Fibroblast of the conjunctiva (primary cell): ENCODE data around the gene SYNPR.
A peak's percentile ranks its signal among the peaks of the same experiment; 100 is the strongest.
"Not testable (repeated sequence)": the region's sequence is repeated elsewhere in the genome, so short reads cannot be mapped to it uniquely, and the experiment has no call there.

Experiments
- DNase-seq: peaks from one replicate; pipeline ENCODE4 v3.0.0-alpha.2; 2010; ENCODE audit warnings: low read depth

Gene SYNPR

DNA sequence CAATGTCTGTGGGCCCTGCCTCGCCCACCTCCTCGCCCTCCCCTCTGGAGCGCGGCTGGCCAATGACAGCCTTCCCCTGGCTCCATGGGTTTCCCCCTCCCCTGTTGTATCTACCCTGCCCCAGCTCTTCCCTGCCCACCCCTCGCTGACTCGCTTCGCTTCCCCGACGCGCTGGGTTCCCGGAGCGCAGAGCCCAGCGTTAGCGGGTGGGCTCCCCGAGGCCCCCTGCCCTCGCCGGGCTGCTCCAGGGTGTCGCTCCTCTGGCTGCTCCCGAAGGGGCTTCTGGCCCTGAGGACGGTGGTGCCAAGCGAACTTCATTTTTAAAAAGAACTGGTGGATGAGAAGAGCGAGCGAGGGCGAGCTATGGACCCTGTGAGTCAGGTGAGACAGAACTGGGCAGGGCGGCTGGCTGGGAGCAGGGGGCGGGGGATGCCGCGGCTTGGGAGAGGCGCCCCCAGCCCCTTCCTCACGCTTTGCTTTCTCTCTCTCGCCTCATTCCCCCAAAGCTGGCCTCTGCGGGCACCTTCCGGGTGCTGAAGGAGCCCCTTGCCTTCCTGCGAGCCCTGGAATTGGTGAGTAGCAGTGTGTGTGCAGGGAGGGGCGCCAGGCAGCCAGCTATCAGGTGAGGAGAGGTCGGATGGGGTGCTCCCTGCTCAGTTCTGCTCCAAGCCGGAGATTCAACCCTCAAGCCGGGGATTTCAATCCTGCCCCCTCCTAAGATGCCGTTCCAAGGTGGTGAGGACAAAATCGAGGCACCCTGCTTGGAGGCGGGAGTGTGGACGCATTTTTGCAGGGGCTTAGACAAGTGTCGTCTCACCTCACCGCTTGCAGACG is at the start of gene SYNPR:
Gene SYNPR, plus strand, starts transcription at position 138 of the 834 bp plus-strand sequence.
- no peak for DNase-seq

- DNase-seq: peak; percentile 27
Measured at GRCh38 chr3:63228677-63229076, 49.4 kb upstream of the SYNPR start.

- DNase-seq: no peak
Measured at GRCh38 chr3:63230146-63230545, 48.0 kb upstream of the SYNPR start.

- no peak for DNase-seq
Measured at GRCh38 chr3:63231643-63232042, 46.5 kb upstream of the SYNPR start.

DNA sequence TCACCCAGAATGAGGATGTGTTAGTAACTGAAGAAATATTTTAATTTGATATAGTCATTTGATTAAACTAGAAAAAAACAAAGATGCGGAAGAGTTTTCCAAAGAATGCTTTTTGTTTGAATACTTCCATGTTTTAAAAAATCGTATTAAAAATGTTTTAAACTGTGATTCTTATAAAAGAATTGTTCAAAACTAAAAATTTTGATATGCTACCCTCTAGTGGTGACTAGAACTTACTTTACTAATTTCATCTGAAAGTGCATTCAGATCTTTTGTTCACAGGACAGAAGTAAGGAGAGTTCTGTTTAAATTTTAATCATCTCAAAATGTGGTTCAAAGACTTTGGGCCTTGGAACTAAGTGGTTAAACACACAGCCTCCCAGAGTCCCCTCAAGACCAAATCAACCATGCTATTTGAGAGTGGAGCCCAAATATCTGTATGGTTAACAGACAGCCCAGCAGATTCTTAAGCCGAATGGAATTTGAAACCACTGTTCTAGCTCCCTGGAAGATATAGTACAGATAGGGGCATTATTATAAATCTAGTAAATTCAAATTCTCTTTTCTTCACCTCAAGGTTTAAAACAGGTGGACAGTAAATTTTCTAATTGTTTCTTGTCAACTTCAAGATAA is 45.2 kb upstream of the SYNPR start:
- no peak for DNase-seq

- DNase-seq: no peak
Measured at GRCh38 chr3:63240381-63240902, 37.7 kb upstream of the SYNPR start.

GRCh38 chr3:63242124-63242523 is 36.0 kb upstream of the SYNPR start:
- DNase-seq: no peak

DNA sequence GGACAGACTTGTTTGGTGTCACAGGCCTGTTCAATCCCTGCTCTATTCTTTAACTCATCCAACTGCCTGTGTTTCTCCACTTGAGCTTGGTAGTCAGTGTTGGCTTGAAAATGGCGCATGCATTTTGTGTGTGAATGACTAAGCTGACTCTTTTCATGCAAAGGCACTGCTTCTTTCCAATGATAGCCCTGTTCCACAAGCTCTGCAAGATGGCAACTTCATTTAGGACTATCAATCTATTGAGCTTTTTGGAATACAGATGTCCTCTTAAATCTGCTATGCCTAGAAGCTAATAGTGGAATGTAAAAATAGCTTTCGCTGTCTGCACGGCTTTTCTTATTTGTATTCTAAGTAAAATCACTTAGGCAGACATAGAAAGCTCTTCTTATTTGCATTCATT is 33.6 kb upstream of the SYNPR start:
- DNase-seq: no peak

DNA sequence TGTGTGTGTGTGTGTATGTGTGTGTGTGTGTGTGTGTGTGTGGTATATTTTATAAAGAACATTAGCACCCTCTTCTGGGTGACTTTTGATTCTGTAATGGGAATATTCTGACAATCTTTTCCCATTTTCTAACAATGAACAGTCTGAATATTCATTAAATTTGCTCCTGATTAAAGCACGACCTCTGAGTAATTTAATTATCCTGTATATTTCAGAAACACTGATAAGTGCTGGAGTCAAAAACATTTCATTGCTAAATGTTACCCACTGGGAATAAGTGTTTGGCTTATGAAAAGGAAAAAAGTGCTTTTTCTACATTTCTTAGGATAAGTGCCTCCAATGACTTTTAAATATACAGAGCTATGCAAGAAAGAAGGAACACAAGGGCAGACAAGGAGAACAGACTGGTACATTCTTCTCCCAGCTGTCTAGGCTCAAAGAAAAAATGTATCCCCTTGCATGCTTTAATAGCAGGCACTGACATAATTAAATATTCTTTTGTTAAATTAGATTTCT is 32.3 kb upstream of the SYNPR start:
- DNase-seq: no peak

- DNase-seq: no peak
Measured at GRCh38 chr3:63248015-63248414, 30.1 kb upstream of the SYNPR start.

GRCh38 chr3:63251499-63251898 is 26.6 kb upstream of the SYNPR start:
- DNase-seq: no peak

GRCh38 chr3:63255819-63256218 is 22.3 kb upstream of the SYNPR start:
- not testable (repeated sequence) for DNase-seq

DNA sequence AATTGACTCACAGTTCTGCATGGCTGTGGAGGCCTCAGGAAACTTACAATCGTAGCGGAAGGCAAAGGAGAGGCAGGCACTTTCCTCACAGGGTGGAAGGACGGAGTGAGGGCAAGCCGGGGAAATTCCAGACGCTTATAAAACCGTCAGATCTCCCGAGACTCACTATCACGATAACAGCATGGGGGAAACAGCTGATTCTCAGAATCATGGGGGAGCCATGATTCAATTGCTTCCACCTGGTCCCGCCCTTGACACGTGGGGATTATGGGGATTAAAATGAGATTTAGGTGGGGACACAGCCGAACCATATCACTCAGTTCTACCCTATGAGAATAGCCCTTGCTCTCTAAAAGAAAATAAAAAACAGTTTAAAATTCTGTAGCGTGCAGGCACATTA is 13.4 kb upstream of the SYNPR start:
- DNase-seq: no peak

DNA sequence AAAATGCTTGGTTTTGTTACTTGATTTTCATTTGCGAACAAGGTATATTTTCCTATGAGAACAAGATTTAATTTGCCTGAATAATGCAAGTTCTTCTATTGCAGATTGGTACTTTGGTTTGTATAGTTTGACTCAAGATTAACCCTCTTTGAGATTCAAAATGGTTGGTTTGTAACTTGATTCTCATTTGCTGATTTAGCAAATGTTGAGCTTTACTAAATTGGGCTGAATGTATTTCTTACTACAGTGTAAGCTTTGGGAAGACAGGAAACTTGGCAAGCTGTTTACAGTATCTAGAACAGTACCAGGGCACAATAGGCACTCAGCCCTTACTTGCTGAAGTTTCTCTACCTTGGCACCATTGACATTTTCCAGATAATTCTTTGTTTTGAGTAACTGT is 3.7 kb upstream of the SYNPR start:
- DNase-seq: no peak

DNA sequence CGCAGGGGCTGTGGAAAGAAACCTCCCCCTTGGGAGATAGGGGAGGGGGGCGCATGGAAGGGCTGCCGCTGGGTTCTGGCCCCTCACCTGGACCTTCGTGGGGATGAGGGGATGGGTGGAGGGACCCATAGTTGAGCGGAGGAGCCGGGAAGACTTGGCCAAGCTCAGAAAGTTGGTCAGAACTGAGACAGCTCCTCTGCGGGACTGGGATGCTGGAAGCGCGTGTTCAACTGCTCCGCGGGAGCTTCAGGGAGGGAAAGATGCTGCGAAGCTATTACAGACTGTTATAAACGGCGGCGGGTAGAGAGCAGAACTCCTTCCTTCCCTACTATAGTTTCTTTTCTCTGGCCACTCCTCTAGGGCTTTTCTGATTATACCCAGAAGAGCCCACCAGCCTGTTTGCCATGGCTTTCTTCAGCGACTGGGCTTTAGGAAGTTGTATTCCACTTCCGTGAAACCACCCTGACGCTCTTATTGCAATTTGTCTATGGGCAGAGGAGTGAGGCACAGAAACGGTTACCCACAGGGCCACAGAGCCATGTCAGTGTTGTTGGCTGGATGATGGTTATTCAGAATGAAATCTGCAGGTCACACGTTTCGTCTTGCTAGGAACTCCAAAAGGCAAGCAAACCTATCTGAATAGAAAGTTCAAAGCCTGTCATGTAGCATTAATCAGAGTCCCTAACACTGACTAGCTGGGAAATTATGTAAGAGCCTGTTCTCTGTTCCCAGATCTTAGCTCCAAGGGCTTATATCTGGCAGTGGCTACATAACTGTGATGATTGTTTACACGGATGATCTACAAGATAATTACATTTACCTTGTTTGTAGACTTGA is 1.1 kb downstream of the SYNPR start:
- no peak for DNase-seq

GRCh38 chr3:63287610-63288009 is 9.5 kb downstream of the SYNPR start:
- DNase-seq: no peak

- no peak for DNase-seq
Measured at GRCh38 chr3:63290686-63291085, 12.6 kb downstream of the SYNPR start.

GRCh38 chr3:63294332-63294731 is 16.2 kb downstream of the SYNPR start:
- no peak for DNase-seq

- no peak for DNase-seq
Measured at GRCh38 chr3:63295356-63295755, 17.2 kb downstream of the SYNPR start.

DNA sequence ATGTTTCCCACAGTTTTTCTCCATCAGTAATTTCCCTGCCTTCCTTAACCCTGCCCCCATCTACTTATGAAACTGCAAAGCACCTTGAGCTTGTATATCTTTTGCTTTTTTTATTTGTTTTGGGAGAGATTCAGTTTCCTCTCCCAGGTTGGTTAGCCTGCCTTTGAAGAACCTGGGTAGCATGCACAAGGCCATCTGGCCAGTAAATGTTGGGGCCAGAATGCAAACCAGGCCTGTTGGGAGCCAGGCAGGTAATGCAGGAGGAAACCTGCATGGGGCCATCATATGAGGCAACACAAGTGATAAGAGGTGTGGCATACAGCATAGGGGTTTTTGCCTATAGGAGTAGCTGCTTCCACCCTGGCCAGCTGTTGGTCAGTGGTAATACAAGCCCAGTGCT is 17.7 kb downstream of the SYNPR start:
- no peak for DNase-seq

- no peak for DNase-seq
Measured at GRCh38 chr3:63296249-63296648, 18.1 kb downstream of the SYNPR start.

DNA sequence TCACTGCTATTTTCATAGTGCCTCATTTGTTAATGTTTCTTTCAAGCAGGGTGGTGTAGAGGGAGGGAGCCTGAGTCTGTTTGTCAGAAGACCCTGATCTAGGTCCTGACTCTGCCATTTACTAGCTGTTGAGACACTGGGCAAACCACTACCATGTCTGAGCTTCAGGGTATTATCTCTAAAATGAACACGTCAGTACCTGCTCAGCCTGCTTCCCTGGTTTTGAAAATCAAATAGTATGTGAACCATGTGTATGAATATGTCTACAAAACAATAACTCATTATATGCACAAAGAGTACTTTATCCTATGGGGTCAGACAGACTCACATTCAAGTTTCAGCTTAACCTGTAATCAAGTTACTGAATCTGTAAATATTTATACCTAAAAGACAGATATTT is 25.1 kb downstream of the SYNPR start:
- no peak for DNase-seq
